GM18909 (cell line): ENCODE measurements around the gene PACRGL.
"Not testable (repeated sequence)": the region's sequence is repeated elsewhere in the genome, so short reads cannot be mapped to it uniquely, and the experiment has no call there.

Source experiments
- ATAC-seq: cut with Tn5 transposase; IDR thresholded peaks from one replicate; pipeline ENCODE4 v1.9.1; 2021; ENCODE audit warnings: mild to moderate bottlenecking; ENCODE audit not compliant: unreplicated experiment, poor library complexity

PACRGL gene

DNA sequence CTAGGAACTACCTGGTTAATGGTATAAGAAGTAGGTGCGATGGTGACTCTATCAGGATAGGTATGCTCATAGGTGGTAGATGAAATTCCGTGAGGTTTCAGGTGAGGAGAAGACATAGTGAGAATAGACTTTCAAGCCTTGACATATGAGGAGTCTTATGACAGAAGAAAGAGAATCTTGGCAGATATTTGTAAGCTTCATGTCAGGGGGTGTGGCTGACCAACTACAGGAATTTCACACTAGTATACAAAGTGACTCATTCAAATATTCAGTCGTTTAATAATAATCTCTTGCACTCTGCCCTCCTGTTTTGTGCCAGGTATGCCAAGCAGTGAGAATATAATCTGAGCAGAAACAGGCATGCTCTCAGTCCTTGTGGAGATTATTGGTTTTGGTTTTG is 22.8 kb downstream of the PACRGL start:
- ATAC-seq: no peak

DNA sequence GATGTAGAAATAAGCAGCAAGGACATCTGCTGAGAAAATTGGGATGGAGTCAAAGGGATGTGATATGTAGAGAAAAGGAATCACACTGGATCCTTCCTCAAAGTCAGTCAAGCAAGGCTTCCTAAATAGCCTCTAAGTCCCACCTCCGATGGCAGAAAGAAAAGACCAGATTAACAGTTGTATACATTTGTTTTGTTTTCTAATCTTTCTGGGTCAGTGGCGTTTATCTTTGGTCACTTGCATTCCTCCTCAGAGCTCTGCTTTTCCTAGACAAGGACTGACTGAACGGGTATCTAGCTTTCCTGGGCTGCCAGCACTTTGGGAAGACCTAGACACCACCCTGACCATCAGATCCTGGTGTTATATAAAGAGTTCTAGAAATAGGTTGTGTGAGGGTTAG is 23.2 kb downstream of the PACRGL start:
- ATAC-seq: no peak

DNA sequence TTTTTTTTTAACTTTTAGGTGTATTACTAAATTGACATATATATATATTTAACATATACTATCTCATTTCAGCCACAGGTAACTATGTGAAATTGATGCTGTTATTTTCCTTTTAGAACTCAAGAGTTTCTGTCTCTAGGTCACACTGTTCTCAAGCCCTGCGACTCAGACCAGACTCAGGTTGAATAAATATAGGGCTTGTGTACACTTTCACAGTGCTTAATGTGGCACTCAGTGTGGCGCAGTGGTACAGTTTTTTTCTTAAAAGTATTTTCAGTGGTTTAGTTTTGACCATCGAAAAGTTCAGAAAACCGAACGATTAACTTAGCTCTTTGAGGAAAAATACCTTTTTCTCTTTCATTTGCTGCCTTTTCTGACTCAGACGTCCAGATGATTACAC is 24.7 kb downstream of the PACRGL start:
- ATAC-seq: peak; percentile 98

DNA sequence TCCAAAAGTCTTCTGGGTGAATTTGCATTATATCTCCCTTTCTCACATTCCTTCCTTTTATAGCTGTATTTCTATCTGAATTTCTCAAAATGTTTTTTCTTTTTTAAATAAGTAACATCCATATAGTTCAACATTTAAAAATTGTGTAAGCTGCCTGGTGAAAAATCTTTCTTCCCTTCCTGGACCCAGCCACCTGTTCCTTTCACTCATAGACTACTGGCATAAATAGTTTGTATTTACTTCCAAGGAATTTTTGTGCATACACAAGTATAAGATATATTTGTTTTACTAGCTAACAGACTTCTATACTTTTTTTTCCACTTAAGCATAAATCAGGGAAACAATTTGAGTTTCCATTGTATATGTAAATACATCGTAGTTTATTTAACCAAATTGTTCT is 35.7 kb downstream of the PACRGL start:
- no peak for ATAC-seq

DNA sequence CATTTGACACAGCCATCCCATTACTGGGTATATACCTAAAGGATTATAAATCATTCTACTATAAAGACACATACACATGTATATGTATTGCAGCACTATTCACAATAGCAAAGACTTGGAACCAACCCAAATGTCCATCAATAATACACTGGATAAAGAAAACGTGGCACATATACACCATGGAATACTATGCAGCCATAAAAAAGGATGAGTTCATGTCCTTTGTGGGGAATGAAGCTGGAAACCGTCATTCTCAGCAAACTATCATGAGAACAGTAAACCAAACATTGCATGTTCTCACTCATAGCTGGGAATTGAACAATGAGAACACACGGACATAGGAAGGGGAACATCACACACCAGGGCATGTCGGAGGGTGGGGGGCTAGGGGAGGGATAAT is 45.7 kb downstream of the PACRGL start:
- ATAC-seq: not testable (repeated sequence)

DNA sequence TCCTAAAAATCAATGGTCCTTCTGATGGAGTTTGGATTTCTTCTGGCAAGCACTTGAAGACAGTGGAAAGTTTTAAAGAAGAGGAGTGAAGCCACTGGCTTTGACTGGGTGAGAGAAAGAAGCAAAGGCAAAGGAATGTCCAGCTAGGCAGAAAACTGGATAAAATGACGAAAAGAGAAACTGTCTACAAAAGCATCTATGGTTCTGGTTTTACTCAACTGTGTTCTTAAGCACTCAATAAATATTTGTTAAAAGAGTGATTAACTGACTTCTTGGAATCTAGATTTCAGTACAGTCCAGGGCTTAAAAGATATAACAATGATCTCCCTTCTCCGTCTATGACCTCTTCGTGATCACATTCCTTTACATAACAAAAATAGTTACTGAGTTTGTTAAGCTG is 52.4 kb downstream of the PACRGL start:
- ATAC-seq: no peak

DNA sequence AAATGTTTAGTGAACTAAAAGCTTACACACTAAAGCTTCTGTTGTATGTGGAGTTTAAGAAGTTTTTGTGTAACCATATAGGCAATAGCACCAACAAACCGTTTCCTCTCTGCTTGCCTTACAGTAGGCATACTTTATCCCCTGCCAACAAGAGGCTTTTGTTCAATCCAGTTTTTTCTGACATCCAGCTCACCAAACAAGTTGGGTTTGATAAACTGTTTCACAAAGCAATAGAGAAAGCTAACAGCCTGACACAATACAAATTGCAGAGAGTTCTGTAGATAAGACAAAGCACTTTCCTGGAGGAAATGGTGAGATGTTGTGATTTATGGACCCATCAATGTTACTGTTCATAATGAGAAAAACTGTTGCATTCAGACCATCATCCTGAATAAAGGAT is 53.8 kb downstream of the PACRGL start:
- no peak for ATAC-seq

DNA sequence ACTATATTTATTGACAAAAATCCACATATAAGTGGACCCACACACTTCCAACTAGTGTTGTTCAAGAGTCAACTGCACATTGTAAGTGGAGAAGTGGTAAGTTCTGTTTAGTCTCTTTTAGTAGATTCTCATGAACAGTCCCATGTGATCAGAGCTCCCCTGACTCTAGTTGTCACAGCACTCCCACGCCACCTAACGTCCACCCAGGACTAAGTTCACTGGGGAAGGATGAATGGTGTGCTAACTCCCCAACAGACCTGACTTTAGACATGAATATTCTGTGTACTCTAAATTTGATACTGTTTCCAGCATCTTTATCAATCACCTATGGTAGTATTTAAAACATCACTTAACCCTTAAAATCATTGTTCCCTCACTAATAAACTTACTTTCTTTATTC is 59.8 kb downstream of the PACRGL start:
- ATAC-seq: no peak

DNA sequence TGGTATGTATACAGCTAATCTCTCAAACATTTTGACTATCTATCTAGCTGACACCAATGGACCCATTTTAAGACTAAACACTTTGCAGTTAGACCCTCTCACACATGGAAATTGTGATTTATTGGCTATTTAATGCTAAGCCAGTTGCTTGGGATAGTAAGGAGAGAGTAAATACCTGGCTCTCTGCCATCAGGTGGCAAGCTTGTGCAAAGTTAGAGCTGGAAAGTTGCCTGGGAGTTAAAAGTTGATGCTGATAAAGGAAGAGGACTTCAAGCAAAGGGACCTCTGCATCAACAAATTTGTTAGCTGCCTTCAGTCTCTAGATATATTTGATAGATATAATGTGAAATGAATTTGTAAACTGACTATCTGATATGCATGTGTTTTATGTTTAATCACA is 61.1 kb downstream of the PACRGL start:
- ATAC-seq: no peak

DNA sequence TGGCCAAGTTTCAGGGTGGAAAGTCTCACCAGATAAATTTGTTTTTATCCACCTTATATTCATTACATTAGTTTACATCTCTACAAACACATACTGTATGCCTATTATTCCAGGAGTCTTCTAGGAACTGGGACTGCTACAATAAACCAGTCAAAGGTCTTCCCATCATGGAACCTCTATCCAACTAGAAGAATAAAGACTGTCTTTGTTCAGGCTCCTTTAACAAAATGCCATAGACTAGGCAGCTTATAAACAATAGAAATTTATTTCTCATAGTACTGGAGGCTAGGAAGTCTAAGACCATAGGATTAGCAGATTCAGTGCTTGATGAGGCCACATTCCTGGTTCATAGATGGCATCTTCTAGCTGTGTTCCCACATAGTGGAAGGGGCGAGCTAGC is 61.6 kb downstream of the PACRGL start:
- ATAC-seq: no peak

DNA sequence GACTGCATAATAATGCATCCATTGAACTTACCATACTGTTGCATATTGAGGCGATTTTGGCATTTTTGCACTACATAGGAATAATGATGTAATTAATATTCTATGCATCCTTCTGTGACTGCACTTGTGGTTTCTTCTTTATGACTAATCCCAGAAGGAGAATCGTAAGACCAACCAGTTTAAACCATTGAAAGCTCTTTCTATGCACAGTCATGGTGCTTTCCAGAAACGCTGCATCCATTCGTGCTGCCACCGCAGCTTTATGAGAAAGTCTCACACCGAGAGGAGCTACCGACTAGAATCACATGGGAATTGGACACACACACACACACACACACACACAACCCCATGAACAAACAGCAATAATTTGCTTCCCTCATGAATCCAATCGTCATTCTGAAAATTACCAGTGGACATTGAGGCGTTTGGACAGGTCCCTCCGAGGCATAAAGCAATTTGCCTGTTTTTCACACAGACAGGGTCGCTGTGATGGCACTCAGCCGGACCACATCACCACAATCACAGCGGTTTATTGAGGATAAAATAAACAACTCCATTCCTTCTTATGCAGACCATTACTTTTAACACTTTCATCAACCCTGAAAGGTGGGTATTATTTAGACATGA is 64.2 kb downstream of the PACRGL start:
- ATAC-seq: no peak

DNA sequence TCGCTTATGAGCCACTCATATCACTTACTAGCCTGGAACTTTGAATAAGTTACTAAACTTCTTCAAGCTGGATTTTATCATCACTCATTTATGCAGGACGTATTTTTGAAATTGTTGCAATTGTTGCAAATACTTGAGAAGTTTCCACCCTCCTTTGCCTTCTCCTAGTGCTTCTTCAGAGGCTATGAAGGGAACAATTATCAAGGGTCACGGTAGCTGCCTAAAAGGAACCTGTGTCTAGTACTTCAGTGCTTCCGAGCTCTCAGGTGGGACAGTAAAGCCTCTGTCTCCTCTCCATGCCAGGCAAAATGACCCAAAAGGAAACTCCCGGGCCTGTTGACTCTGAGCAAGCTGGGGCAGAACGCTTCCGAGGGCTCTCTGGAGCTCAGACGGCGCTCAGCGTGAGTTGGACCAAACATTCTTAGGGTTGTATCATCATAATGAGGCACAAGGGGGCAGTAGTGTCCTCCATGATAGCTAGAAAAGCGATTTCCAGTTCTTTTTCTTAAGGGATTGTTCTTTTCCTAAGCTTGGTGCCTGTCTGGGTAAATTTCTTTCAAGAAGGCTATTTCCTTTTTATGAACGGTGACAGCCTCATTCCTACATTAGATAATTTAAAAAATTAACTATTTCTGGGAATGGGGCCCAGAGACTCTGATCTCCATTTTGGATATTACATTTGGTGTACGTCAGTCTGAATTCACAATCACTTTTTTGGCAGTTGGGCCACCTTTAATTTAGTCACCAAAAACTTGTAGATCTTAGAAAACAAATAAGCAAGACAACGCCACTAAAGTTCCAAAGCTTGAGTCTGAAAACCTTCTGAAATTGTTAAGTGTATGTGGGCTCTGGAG is 73.1 kb downstream of the PACRGL start:
- ATAC-seq: peak; percentile 90

DNA sequence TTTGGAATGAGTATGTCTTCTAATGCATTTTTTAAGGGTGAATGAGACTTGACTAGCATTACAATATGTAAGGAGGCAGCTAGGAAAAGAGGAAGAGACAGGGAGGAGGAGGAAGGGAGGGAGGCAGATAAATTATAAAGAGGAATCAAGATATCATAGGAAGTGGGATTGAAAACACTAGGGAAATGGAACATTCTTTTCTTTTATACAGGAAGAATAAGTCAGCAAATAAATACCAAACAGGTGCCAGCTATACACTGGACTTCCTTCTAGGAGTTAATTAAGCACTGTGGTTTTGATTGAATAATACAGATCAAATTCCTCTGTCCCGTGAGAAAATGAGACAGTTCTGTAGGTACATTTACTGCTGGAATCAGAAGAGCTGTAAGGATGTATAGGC is 78.6 kb downstream of the PACRGL start:
- ATAC-seq: no peak

DNA sequence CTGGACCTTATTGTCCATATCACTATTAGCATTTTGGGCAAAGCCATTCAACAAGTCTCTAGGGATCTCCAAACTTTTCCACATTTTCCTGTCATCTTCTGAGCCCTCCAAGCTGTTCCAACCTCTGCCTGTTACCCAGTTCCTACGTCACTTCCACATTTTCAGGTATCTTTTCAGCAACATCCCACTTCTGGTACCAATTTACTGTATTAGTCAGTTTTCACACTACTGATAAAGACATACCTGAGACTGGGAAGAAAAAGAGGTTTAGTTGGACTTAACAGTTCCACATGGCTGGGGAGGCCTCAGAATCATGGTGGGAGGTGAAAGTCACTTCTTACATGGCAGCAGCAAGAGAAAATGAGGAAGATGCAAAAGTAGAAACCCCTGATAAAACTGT is 82.9 kb downstream of the PACRGL start:
- not testable (repeated sequence) for ATAC-seq

DNA sequence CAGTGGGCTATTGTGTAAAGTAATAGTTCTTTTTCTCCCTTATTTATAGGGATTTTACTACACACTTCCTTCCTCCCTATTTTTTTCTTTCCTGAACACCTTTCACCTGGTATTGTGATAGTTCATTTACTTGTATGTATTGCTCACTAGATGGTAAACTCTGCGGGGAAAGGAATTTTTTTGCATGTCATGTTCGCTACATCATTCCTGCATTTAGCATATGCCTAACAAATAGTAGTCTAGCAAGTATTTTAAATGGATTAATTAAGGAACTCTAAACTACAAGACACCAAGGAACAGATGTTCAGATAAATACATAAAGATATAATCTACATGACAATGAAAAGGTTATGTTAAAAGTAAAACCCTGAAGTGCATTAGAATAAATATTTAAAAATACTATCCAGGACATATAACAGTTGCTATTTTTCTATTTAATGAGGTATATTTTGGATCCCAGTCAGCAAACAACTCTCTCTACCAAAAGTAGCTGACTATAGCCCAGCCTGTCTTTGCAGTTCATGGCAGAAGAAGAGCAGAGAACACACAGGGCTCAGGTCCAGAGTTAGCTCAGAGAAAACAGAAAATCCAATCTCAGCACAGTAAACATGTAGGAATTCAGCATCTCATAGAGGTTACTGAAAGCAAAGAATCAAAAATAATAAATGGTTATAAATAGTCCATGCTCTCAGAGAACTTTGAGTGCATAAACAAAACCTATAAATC is 87.8 kb downstream of the PACRGL start:
- no peak for ATAC-seq
